Endothelial cell of umbilical vein (primary cell): ENCODE data around the gene TMF1. TPM values are rescaled to one million over a fixed set of nuclear protein-coding genes. Genes with fewer than 3 reads are reported as not detected.

Experiments
- BruUV-seq: library from RNA; stranded (reverse); fragments of 400-500 nt; replicated peaks from 2 replicates; lab custom pipeline; 2021; lab: Mats Ljungman, UMichigan
- CTCF ChIA-PET: fragments of 300-600, 350-600 bp; sonication (Branson Sonifier 250); formaldehyde crosslinking; loops from one replicate; lab custom pipeline; 2021; ENCODE audit warnings: antibody characterized with exemption, inconsistent platforms; lab: Charles Lee
- POLR2A ChIA-PET: fragments of 300-600, 350-600 bp; sonication (Branson Sonifier 250); formaldehyde crosslinking; loops from one replicate; lab custom pipeline; 2021; ENCODE audit warnings: antibody characterized with exemption, inconsistent platforms; lab: Charles Lee
- DNase-seq: peaks from one replicate; pipeline ENCODE4 v3.0.0-alpha.2; 2011; ENCODE audit warnings: low read depth, low spot score
- FAIRE-seq: peaks from 2 replicates; lab custom pipeline; 2011; peaks lifted over from hg19 to GRCh38; lab: Jason Lieb, UNC
- H2AFZ ChIP-seq: 2 replicates; pipeline ENCODE4 v1.6.0; 2012; ENCODE audit warnings: low read depth, low read length, control low read depth, inconsistent platforms
- H3K27ac ChIP-seq: 2 replicates; pipeline ENCODE4 v1.5.1; 2011; ENCODE audit warnings: low read depth, mild to moderate bottlenecking, control low read depth, low read length, moderate library complexity; ENCODE audit not compliant: insufficient read depth
- H3K27me3 ChIP-seq, 2 experiments: 2 replicates each; pipeline versions ENCODE4 v1.6.0 to v1.6.1; 2011; ENCODE audit warnings: low read length in 2 of 2, mixed read lengths in 1 of 2; ENCODE audit not compliant: control insufficient read depth in 2 of 2, insufficient read depth in 2 of 2
- H3K36me3 ChIP-seq, 2 experiments: 2 replicates in 1 of 2; 3 replicates in 1 of 2; pipeline ENCODE4 v1.5.1; 2011; ENCODE audit warnings: low read length in 2 of 2, mild to moderate bottlenecking in 1 of 2, moderate library complexity in 1 of 2; ENCODE audit not compliant: control insufficient read depth in 2 of 2, insufficient read depth in 2 of 2; ENCODE audit errors: extremely low read depth in 1 of 2
- H3K4me1 ChIP-seq: 3 replicates; pipeline ENCODE4 v1.5.1; 2011; ENCODE audit warnings: mild to moderate bottlenecking, low read length; ENCODE audit not compliant: control insufficient read depth, insufficient read depth; ENCODE audit errors: extremely low read depth
- H3K4me2 ChIP-seq: 2 replicates; pipeline ENCODE4 v1.6.1; 2011; ENCODE audit warnings: low read length, control low read depth, mixed read lengths; ENCODE audit not compliant: insufficient read depth
- H3K4me3 ChIP-seq, 3 experiments: fragments of 200-600 bp in 1 of 3; sonication (generic), shearing (Covaris generic) in 1 of 3; replicated peaks in 1 of 3; 2 replicates each; pipeline ENCODE4 v1.5.1; 2011 to 2016; ENCODE audit warnings: control low read depth in 3 of 3, low read length in 3 of 3, mild to moderate bottlenecking in 2 of 3, inconsistent platforms in 1 of 3, low read depth in 1 of 3, moderate library complexity in 1 of 3; ENCODE audit not compliant: insufficient read depth in 1 of 3
- H3K79me2 ChIP-seq: 2 replicates; pipeline ENCODE4 v1.6.0; 2012; ENCODE audit warnings: low read length, inconsistent platforms; ENCODE audit not compliant: control insufficient read depth, insufficient read depth
- H3K9ac ChIP-seq: replicated peaks from 2 replicates; pipeline ENCODE3; 2011; ENCODE audit warnings: low read length, control low read depth; ENCODE audit not compliant: insufficient read depth; ENCODE audit errors: extremely low read depth
- H3K9me1 ChIP-seq: replicated peaks from 3 replicates; pipeline ENCODE4 v1.6.0; 2011; ENCODE audit warnings: mild to moderate bottlenecking, low read length; ENCODE audit not compliant: control insufficient read depth, insufficient read depth; ENCODE audit errors: extremely low read depth
- H3K9me3 ChIP-seq: replicated peaks from 2 replicates; pipeline ENCODE4 v1.5.1; 2012; ENCODE audit warnings: low read length, inconsistent platforms; ENCODE audit not compliant: control insufficient read depth, insufficient read depth
- H4K20me1 ChIP-seq: replicated peaks from 2 replicates; pipeline ENCODE3; 2011; ENCODE audit warnings: mild to moderate bottlenecking, low read length; ENCODE audit not compliant: control insufficient read depth, insufficient read depth; ENCODE audit errors: extremely low read depth
- CTCF ChIP-seq, 2 donors: IDR thresholded peaks; 1 replicate in 1 of 2; 2 replicates in 1 of 2; pipeline ENCODE4 v1.5.1; 2011; ENCODE audit warnings: low read length in 2 of 2, mild to moderate bottlenecking in 2 of 2, moderate library complexity in 2 of 2, control low read depth in 1 of 2, inconsistent platforms in 1 of 2, low read depth in 1 of 2; ENCODE audit not compliant: insufficient read depth in 1 of 2; ENCODE audit errors: extremely low read depth in 1 of 2
- EZH2 ChIP-seq: IDR thresholded peaks from 2 replicates; pipeline ENCODE4 v1.6.1; 2012; ENCODE audit warnings: borderline replicate concordance, low read depth, mild to moderate bottlenecking, moderate library complexity, low read length, inconsistent platforms; ENCODE audit not compliant: severe bottlenecking
- FOS ChIP-seq: IDR thresholded peaks from 2 replicates; pipeline ENCODE4 v1.6.1; 2011; ENCODE audit warnings: mild to moderate bottlenecking, low read length, moderate library complexity, borderline replicate concordance; ENCODE audit not compliant: insufficient read depth
- GATA2 ChIP-seq: IDR thresholded peaks from 2 replicates; pipeline ENCODE4 v1.7.0; 2011; ENCODE audit warnings: low read depth, mild to moderate bottlenecking, moderate library complexity, mixed read lengths, low read length; ENCODE audit not compliant: insufficient read length, insufficient read depth
- JUN ChIP-seq: IDR thresholded peaks from 2 replicates; pipeline ENCODE4 v1.6.1; 2011; ENCODE audit warnings: borderline replicate concordance, low read depth; ENCODE audit not compliant: insufficient read length, insufficient read depth
- MAX ChIP-seq: IDR thresholded peaks from 2 replicates; pipeline ENCODE4 v1.6.1; 2011; ENCODE audit not compliant: insufficient read depth, insufficient read length
- MYC ChIP-seq: IDR thresholded peaks from one replicate; pipeline ENCODE4 v1.6.1; 2011; ENCODE audit warnings: mild to moderate bottlenecking, low read depth, low read length
- POLR2A ChIP-seq: IDR thresholded peaks from 2 replicates; pipeline ENCODE4 v1.6.1; 2012; ENCODE audit warnings: low read depth, mild to moderate bottlenecking, control low read depth, low read length
- POLR2AphosphoS5 ChIP-seq: IDR thresholded peaks from 2 replicates; pipeline ENCODE4 v1.6.1; 2012; ENCODE audit warnings: low read depth, mild to moderate bottlenecking, control low read depth, low read length, moderate library complexity; ENCODE audit not compliant: insufficient read depth
- dilution Hi-C: fragments of 300-500 bp; cut with MboI; formaldehyde crosslinking; loops from one replicate; pipeline ENCODE4 v1.15.0; 2019; ENCODE audit warnings: low sequenced_read_pairs; ENCODE audit not compliant: extremely low pct_ligation_motif_present
- intact Hi-C: fragments of 100-400 bp; cut with micrococcal nuclease; formaldehyde crosslinking; loops from one replicate; pipeline ENCODE4 v1.10.0; 2022
- polyA plus RNA-seq, 4 experiments: library from polyadenylated mRNA; depleted of rRNA in 3 of 4; stranded (reverse) in 3 of 4; unstranded in 1 of 4; fragments of >200 nt; gene quantifications; 2 replicates each; pipeline versions ENCODE4 v1.2.1 to v1.2.3, GENCODE V29; 2011 to 2012; ENCODE audit warnings: missing spikeins in 1 of 4
- total RNA-seq: library from RNA; stranded (reverse); gene quantifications from 2 replicates; pipeline ENCODE4 v1.2.3, GENCODE V29; 2021

TMF1 gene
- total and polyA plus RNA-seq, 2 donors (not counting 3 experiments of a cell fraction or from before 2014, with no cell fraction given) = 3.7 to 32.7 TPM

- Histone ChIP-seq H3K36me3 (peaks cover 26 to 35% of the 10 kb centered on the region in 2 experiments), H3K4me3 (no peak overlapping the region), H3K4me1 (peaks cover 10% of the 10 kb centered on the region), H3K9me3 (no peaks in the 10 kb centered on the region), H3K9me1 (no peaks in the 10 kb centered on the region), H3K9ac (no peak overlapping the region), H3K4me2 (no peak overlapping the region), H3K79me2 (no peaks in the 10 kb centered on the region), H4K20me1 (no peaks in the 10 kb centered on the region), H2AFZ (no peak overlapping the region), H3K27ac (no peak overlapping the region), H3K27me3 (no peaks in the 10 kb centered on the region)
- FAIRE-seq = no peak
- intact Hi-C loops = no loop called here
- DNase-seq = no peak
- no peak for TF ChIP-seq MAX
- TF ChIP-seq JUN = no peak
- TF ChIP-seq GATA2 = no peak
- no peak for TF ChIP-seq FOS
- no peak for TF ChIP-seq POLR2A
- TF ChIP-seq EZH2 = no peak
- ChIA-PET POLR2A (no interaction called here), CTCF (no interaction called here)
- no TSS peak for BruUV-seq
- dilution Hi-C loops = no loop called here
Measured at GRCh38 chr3:68977486-68978167, 74.5 kb downstream of the TMF1 start.

GRCh38 chr3:68974711-68975110 is 77.4 kb downstream of the TMF1 start:
- H3K4me2 ChIP-seq = no peak overlapping the region
- CTCF ChIA-PET = no interaction called here
- H3K4me1 ChIP-seq = peaks cover 12% of the 10 kb centered on the region
- TF ChIP-seq JUN (no peak), GATA2 (no peak), CTCF (IDR thresholded peaks at IDR 0.05; ENCODE audit: extremely low read depth in 1 of 2, insufficient read depth in 1 of 2, low read depth in 1 of 2, low read length in 2 of 2) (no peak), MYC (no peak), FOS (no peak), POLR2A (no peak), MAX (no peak), EZH2 (no peak), POLR2AphosphoS5 (no peak)
- no peak overlapping the region for H3K27ac ChIP-seq
- POLR2A ChIA-PET = no interaction called here
- no TSS peak for BruUV-seq
- peaks cover 15 to 23% of the 10 kb centered on the region in 2 experiments for H3K36me3 ChIP-seq
- H4K20me1 ChIP-seq = no peaks in the 10 kb centered on the region
- no peaks in the 10 kb centered on the region for H3K79me2 ChIP-seq
- no peaks in the 10 kb centered on the region for H3K9me3 ChIP-seq
- H3K27me3 ChIP-seq = peaks cover 6 to 13% of the 10 kb centered on the region in 2 experiments
- H3K9me1 ChIP-seq = no peaks in the 10 kb centered on the region
- DNase-seq = no peak
- dilution Hi-C loops = no loop called here
- H3K9ac ChIP-seq = no peak overlapping the region
- no peak for FAIRE-seq
- intact Hi-C loops = loop anchor here (5.0 kb wide), 1 partner anchor 1592 kb away; no protein-coding TSS in a partner anchor
- no peak overlapping the region for H2AFZ ChIP-seq
- no peak overlapping the region for H3K4me3 ChIP-seq
